GM19467 (cell line): ENCODE results near the gene PSMG2.
"Not testable (repeated sequence)": the region's sequence is repeated elsewhere in the genome, so short reads cannot be mapped to it uniquely, and the experiment has no call there.

Experiments used
- ATAC-seq: cut with Tn5 transposase; IDR thresholded peaks from one replicate; pipeline ENCODE4 v1.9.1; 2021; ENCODE audit warnings: mild to moderate bottlenecking, moderate library complexity; ENCODE audit not compliant: unreplicated experiment

Gene PSMG2

DNA sequence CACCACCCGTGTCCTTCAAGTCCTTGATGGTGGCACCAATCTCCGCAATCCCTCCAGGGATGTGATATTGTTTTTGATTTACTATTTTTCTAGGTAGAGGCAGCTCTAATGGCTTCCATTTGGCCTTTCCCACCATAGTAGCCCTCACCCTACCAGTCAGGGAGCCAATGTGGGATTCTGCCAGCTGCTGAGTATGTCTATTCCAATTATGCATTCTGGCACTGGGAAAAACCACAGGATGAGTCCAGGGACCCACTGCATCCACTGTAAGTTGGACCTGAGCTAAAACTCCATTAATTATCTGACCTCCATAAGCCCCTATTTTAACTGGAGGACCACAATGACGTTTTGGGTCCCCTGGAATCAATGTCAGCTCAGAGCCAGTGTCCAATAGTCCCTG, 55.7 kb downstream of the PSMG2 start:
- not testable (repeated sequence) for ATAC-seq

DNA sequence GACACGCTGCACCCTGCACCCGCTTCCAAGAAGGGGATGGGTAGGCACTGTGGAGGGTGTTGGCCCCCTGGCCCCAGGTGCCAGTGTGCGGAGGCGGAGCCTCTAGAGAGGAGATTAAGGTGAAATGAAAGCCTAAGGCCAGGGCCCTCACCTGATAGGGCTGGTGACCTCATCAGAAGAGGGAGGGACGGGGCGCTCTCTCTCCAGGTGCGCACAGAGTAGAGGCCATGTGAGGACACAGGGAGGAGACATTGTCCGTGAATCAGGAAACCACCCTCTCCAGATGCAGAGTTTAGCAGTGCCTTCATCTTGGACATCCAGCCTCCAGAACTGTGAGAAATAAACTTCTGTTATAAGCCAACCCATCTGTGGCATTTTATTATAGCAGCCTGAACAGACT, 62.3 kb downstream of the PSMG2 start:
- no peak for ATAC-seq

GRCh38 chr18:12765586-12765985, 62.7 kb downstream of the PSMG2 start:
- ATAC-seq: no peak

DNA sequence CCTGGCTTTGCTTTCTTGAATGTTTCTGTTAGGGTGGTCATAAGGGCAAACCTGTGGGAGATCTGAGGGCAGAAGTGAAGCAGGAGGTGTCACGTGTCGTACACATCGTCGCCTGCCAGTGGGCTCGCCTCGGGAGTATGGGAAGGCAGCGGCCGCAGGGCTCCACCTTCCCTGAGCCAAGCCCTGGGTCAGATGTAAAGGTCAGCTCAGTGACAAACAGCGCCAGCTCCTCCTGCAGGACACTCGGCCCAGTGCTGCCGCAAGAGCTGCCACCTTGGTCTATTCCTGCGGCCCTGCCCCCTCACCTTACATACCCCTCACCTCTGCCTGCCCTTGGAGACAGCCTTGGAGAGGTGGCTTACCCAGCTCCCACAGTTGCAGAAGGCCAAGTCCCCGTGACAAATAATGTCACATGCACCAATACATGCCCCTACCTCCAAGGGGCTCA, 64.2 kb downstream of the PSMG2 start:
- ATAC-seq: no peak

- no peak for ATAC-seq
Observed at GRCh38 chr18:12767580-12768155, 64.8 kb downstream of the PSMG2 start.

DNA sequence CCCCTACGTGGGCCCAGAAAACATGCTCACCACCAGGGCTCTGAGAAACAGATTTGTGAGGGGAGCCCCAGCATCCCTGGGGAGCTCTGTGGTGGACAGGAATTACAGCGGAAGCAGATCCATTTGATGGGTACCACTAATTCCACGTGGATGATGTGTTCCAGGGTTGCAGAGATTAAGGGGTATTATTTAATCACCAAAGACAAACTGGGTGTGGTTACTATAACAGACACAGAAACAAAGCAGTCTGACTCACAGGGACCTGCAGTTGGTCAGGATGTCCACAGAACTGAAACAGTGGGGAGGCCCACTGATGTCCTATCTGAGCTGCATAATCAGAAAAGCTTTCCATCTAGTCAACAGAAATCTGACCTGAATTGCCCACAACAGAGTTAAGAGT, 65.8 kb downstream of the PSMG2 start:
- ATAC-seq: no peak

- ATAC-seq: no peak
Observed at GRCh38 chr18:12769136-12769535, 66.3 kb downstream of the PSMG2 start.

DNA sequence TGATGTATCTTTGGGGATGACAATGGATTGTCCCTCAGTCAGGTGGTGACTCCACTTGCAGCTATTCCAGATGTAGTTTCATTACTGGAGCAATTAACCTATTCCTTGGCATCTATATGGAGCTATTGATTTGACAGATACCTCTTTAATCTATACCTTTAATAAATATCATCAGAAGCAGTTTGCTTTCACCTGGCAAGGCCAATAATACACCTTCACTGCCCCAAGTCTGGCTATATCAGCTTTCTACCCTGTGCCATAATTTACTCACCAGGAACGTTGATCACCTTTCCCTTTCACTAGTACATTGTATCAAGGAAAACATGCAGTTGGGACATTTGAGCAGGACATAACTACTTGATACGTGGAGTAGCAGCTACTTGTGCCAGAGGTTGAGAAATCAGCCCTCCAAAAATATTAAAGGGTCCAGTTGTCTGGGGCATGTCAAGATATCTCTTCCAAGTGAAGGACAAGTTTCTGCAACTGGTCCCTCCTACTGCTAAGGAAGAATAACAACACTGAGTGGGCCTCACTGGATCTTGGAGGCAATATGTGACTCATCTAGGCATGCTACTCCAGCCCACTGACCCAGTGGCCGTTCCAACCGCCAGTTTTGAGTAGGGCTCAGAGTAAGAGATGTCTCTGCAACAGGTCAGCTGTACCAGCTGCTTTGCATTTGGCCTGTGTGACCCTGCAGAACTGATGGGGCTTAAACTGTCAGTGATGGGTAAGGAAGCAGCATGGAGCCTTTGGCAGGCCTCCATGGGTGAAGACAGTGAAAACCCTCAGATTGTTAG, 67.0 kb downstream of the PSMG2 start:
- no peak for ATAC-seq

GRCh38 chr18:12770469-12771219, 67.8 kb downstream of the PSMG2 start:
- ATAC-seq: no peak

- ATAC-seq: no peak
Observed at GRCh38 chr18:12772111-12772510, 69.3 kb downstream of the PSMG2 start.

- ATAC-seq: no peak
Observed at GRCh38 chr18:12773369-12773768, 70.5 kb downstream of the PSMG2 start.

DNA sequence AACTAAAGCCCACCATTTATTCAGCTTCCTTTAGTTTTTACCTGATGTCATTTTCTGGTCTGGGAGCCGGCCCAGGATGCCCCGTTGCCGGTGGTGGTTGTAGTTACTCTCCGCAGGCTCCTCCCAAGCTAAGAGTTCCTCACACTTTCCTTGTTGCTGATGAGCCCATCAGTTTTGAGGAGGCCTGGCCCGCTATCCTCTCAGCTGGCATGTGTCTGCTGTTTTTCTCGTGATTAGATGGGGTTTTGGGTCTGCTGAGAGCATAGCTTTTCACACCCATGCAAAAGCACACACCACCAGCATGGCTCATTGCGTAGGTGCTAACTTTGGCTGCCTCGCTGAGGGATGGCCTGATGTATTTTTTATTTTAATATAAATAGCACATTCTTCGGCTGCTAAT, 72.1 kb downstream of the PSMG2 start:
- ATAC-seq: no peak
